Heart right ventricle (tissue), 16 donors: ENCODE results near the gene HOXA10. TPM values are rescaled to one million over a fixed set of nuclear protein-coding genes. Genes with fewer than 3 reads are reported as not detected.

Experiments used
- ATAC-seq, 8 donors: fragments of 200-7000 bp; cut with Tn5 transposase; one replicate each; pipeline ENCODE4 v1.9.1; 2020; ENCODE audit warnings: mild to moderate bottlenecking in 8 of 8, moderate library complexity in 8 of 8, moderate number of reproducible peaks in 1 of 8
- DNase-seq, 2 donors: peaks; one replicate each; pipeline ENCODE4 v3.0.0-alpha.2; 2020
- H3K27ac ChIP-seq, 10 donors: fragments of 200-600 bp; sonication (generic) in 2 of 10; one replicate each; pipeline versions ENCODE4 v1.5.0 to v1.8.0; 2020 to 2022; ENCODE audit warnings: mild to moderate bottlenecking in 3 of 10
- H3K27me3 ChIP-seq, 7 donors: fragments of 200-600 bp; one replicate each; pipeline ENCODE4 v1.8.0; 2021 to 2022; ENCODE audit warnings: mild to moderate bottlenecking in 2 of 7
- H3K36me3 ChIP-seq, 9 donors: fragments of 200-600 bp; sonication (generic) in 1 of 9; one replicate each; pipeline versions ENCODE4 v1.5.0 to v1.8.0; 2020 to 2022; ENCODE audit warnings: mild to moderate bottlenecking in 2 of 9
- H3K4me1 ChIP-seq, 9 donors: fragments of 200-600 bp; sonication (generic) in 1 of 9; one replicate each; pipeline versions ENCODE4 v1.5.0 to v1.8.0; 2020 to 2022; ENCODE audit warnings: mild to moderate bottlenecking in 4 of 9
- H3K4me3 ChIP-seq, 10 donors: fragments of 200-600 bp; sonication (generic) in 2 of 10; one replicate each; pipeline versions ENCODE4 v1.5.0 to v1.8.0; 2020 to 2022; ENCODE audit warnings: mild to moderate bottlenecking in 7 of 10, moderate library complexity in 2 of 10
- H3K9me3 ChIP-seq, 11 donors: fragments of 200-600 bp in 10 of 11; sonication (generic) in 2 of 11; one replicate each; pipeline versions ENCODE4 v1.5.0 to v1.8.0; 2013 to 2022; ENCODE audit warnings: mild to moderate bottlenecking in 2 of 11, control low read depth in 1 of 11, moderate library complexity in 1 of 11
- WGBS, 2 donors: extraction: QIAGEN DNeasy Blood & Tissue Kit; methylation state at CpG; one replicate each; pipeline ENCODE4 v1.1.7; 2013; ENCODE audit warnings: inconsistent platforms in 1 of 2; 5-methylcytosine and 5-hydroxymethylcytosine counted together
- intact Hi-C, 10 donors: fragments of 100-400 bp; cut with DNase I; formaldehyde crosslinking; loops; one replicate each; pipeline versions ENCODE4 v1.11.1 to v1.14.2; 2022
- polyA plus RNA-seq, 2 donors: library from polyadenylated mRNA; stranded (reverse); fragments of 200-250 nt; gene quantifications; one replicate each; pipeline ENCODE4 v1.2.3, GENCODE V29; 2013
- total RNA-seq, 10 donors: library from RNA; stranded (reverse); fragmentation: NEBNext Ultra II Directional in 3 of 10; extraction: Animal tissue kit (Norgen Biotek cat#: 25700) in 3 of 10; gene quantifications; one replicate each; pipeline versions ENCODE4 v1.2.1 to v1.2.4, GENCODE V29; 2021 to 2023
- TF ChIP-seq, protein P1 (sequence below), 9 donors: fragments of 200-600 bp; sonication (generic) in 2 of 9; IDR thresholded peaks; one replicate each; pipeline versions ENCODE4 v1.5.0 to v1.8.0; 2021 to 2022; ENCODE audit warnings: antibody characterized with exemption in 9 of 9, mild to moderate bottlenecking in 5 of 9, moderate library complexity in 1 of 9
- donor health status: Arrhythmogenic right ventricular cardiomyopathy.
- donor health status: ischemic (EF 13 %, LVEDD 7.1; RV severe dilation, severe dysfunction).
- donor health status: healthy with polysubstance abuse.
- donor health status: DM: no; HTN: yes; CAD: no.
- donor health status: DM: no; HTN: no; CAD: no.
- donor health status: ischemic (EF 25% LVEDD 6.9; RV normal size, moderate dysfunction).
- donor health status: ischemic (EF 25% LVEDD 5.7; RV mildly dilated, moderate dysfunction).
- donor health status: healthy.
- donor health status: DM: yes; HTN: yes; CAD: no.
- donor health status: Ischemic cardiomyopathy.
- donor health status: ischemic (EF 35%, LVEDD 5.7; RV mildly dilated, moderate dysfunction).
- donor health status: nonischemic (EF 11% LVEDD 7.7; RV severe dilation, severe dysfunction).
- donor health status: DM: yes; HTN: yes; CAD: no.
- donor health status: PGD.
- donor health status: ischemic (EF 29% LVEDD 5.4; RV normal size, mild dysfunction).
- donor health status: nonischemic (EF 23%, LVEDD 6.1; RV moderate dilation, normal function).

The HOXA10 gene
- total and polyA plus RNA-seq, 12 donors = 0.03 to 0.19 TPM; not detected in 10

DNA sequence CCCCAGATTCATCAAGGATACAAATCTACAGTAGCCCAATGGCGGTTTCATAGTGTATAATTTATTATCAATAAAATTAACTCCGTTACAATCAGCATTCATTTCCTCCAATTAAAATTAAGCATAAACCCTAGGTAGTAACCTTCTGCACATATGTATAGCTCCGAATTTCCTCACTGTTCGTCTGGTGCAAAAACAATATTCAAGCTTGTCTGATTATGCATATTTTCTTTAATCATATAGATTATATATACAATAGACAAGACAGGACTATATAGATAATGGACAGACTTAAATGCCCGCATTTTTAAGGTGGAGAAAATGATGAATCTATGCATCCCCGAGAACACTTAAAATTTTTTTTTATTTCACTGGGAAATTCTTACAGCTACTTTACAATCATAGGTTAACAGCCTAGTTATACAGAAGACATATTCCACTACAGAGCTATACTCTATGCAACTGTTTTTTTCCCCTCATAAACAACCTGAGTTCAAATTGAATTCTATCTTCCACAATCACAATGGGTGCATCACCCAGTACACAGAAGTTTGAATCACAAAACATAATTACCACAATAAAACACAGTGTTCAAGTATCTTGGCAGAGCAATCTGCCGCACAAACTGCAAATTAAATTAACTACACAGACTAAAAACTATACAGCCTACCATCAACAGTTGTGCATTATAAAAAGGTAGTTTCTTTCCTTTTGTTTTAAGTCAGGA is 11.4 kb downstream of the HOXA10 start:
- intact Hi-C loops = loop anchor here in 9 of 10 donors (5.0 to 10.0 kb wide), 11 partner anchors 308 to 1298 kb away; no protein-coding TSS in a partner anchor
- H3K4me3 ChIP-seq = no peak overlapping the region
- ATAC-seq = no peak
- no peaks in the 10 kb centered on the region for H3K9me3 ChIP-seq
- no peak overlapping the region for H3K27ac ChIP-seq
- peaks cover 72 to 100% (median 100%) of the 10 kb centered on the region in 7 donors for H3K27me3 ChIP-seq
- TF ChIP-seq, protein P1, sequence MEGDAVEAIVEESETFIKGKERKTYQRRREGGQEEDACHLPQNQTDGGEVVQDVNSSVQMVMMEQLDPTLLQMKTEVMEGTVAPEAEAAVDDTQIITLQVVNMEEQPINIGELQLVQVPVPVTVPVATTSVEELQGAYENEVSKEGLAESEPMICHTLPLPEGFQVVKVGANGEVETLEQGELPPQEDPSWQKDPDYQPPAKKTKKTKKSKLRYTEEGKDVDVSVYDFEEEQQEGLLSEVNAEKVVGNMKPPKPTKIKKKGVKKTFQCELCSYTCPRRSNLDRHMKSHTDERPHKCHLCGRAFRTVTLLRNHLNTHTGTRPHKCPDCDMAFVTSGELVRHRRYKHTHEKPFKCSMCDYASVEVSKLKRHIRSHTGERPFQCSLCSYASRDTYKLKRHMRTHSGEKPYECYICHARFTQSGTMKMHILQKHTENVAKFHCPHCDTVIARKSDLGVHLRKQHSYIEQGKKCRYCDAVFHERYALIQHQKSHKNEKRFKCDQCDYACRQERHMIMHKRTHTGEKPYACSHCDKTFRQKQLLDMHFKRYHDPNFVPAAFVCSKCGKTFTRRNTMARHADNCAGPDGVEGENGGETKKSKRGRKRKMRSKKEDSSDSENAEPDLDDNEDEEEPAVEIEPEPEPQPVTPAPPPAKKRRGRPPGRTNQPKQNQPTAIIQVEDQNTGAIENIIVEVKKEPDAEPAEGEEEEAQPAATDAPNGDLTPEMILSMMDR (IDR thresholded peaks at IDR 0.05) = no peak
- peaks cover 8 to 77% (median 40%) of the 10 kb centered on the region in 9 donors for H3K4me1 ChIP-seq
- DNase-seq = no peak
- WGBS, 2 donors = 56 to 61% methylated on average over 7 of the region's 7 CpGs
- H3K36me3 ChIP-seq = peaks cover 0 to 15% (median 0%) of the 10 kb centered on the region in 9 donors

DNA sequence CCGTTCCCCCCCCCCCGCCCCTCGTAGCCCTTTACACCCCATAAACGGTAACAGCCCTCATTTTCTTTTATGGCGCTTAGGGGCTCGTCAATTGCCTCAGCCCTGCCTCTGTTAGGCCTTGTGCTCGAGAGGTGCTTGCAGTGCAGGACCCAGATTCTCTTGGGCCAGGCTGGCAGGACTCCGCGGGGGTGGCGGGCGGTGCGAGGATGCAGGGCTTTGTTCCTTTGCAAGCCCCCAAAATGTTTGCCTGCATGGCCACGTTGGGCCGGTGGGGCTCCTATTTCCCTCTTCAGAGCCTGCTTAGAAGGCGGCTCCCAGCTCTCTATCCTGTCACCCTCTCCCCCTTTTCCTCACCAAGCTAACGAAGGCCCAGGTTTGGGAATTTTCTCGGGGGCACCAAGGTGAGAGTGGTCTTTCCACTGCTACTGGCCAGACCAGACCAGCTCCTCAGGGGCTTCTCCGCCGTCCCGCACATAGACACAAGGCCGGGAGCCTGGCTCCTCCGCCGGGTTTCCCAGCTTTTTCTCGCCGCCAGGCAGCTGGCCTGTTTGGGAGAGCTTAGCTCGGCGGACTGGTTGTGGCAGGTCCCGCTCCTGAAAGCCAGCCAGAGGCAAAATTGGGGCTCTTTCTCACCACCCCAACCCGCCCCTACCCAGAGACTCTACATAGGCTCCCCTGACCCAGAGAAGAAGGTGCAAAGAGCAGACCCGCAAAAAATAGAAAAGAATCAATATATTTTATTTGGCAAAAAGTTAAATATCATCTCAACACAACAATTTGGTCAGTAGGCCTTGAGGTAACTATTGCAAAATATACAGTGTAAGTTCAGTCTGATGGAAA is 12.2 kb downstream of the HOXA10 start:
- Histone ChIP-seq H3K9me3 (no peaks in the 10 kb centered on the region), H3K27me3 (peaks cover 74 to 100% (median 100%) of the 10 kb centered on the region in 7 donors), H3K27ac (no peak overlapping the region), H3K36me3 (peaks cover 0 to 15% (median 0%) of the 10 kb centered on the region in 9 donors), H3K4me1 (peaks cover 8 to 77% (median 38%) of the 10 kb centered on the region in 9 donors), H3K4me3 (peak overlapping the region in 1 of 10 donors; percentile 68)
- TF ChIP-seq, protein P1 (IDR thresholded peaks at IDR 0.05) = no peak
- ATAC-seq (no peak), DNase-seq (no peak)
- 18 to 25% methylated on average over 30 of the region's 30 CpGs for WGBS, 2 donors
- intact Hi-C loops = loop anchor here (2.0 to 10.0 kb wide), 14 partner anchors 307 to 1297 kb away; no protein-coding TSS in a partner anchor

DNA sequence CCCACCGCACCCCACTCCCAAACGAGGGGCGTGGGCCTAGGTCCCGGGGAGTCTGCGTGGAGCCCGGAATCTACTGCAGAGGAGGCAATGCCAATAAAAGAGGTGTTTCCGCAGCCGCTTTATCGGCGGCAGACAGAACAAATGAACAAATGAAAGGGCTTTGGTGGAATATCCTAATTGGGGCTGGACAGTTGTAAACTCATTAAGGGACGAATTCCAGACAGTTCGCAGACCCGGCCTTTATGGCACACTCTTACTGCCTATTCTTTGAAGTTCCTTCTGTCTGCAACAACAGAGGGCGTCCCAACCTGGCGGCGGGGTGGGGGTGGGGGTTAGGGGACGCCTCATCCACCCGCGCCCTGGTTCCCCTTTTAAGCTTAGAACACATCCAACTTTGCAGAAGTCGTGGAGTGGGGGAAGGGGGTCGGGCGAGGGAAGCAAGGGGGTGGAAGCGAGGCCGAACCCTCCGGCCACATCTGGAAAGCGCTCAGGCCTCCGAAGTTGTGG is 12.9 kb downstream of the HOXA10 start:
- no peak overlapping the region for H3K27ac ChIP-seq
- no peak for DNase-seq

More for the DNA sequence above, 12.9 kb downstream of the HOXA10 start:
- Histone ChIP-seq H3K4me1 (peaks cover 8 to 77% (median 32%) of the 10 kb centered on the region in 9 donors), H3K9me3 (no peaks in the 10 kb centered on the region), H3K36me3 (peaks cover 0 to 18% (median 0%) of the 10 kb centered on the region in 9 donors), H3K27me3 (peaks cover 74 to 100% (median 100%) of the 10 kb centered on the region in 7 donors), H3K4me3 (peak overlapping the region; percentile 36 to 75 (median 58))
- intact Hi-C loops = loop anchor here (2.0 to 10.0 kb wide), 14 partner anchors 306 to 1296 kb away; no protein-coding TSS in a partner anchor
- TF ChIP-seq, protein P1 (IDR thresholded peaks at IDR 0.05) = peak in 5 of 9 donors; percentile 3 to 17 (median 6)
- ATAC-seq = peak in 5 of 8 donors; percentile 26 to 50 (median 47)
- 3 to 4% methylated on average over 26 to 27 of the region's 27 CpGs for WGBS, 2 donors
